HEK293T (cell line): ENCODE measurements around the gene FRA10AC1.

Source experiments
- ARNT ChIP-seq: fragments of 450-650 bp; IDR thresholded peaks from 2 replicates; pipeline ENCODE4 v1.6.1; 2017; ENCODE audit warnings: mild to moderate bottlenecking
- BHLHE40 ChIP-seq: fragments of 450-650 bp; IDR thresholded peaks from 2 replicates; pipeline ENCODE4 v1.6.1; 2016; ENCODE audit warnings: mild to moderate bottlenecking, moderate library complexity, borderline replicate concordance
- CTBP1 ChIP-seq: fragments of 450-650 bp; IDR thresholded peaks from 2 replicates; pipeline ENCODE4 v1.6.1; 2016; ENCODE audit warnings: borderline replicate concordance
- ELF4 ChIP-seq: fragments of 450-650 bp; IDR thresholded peaks from 2 replicates; pipeline ENCODE4 v1.6.1; 2017; ENCODE audit warnings: antibody characterized with exemption
- FOXA1 ChIP-seq: fragments of 450-650 bp; IDR thresholded peaks from 2 replicates; pipeline ENCODE4 v1.6.1; 2016; ENCODE audit warnings: mild to moderate bottlenecking
- FOXK2 ChIP-seq: fragments of 450-650 bp; IDR thresholded peaks from 2 replicates; pipeline ENCODE4 v1.6.1; 2016; ENCODE audit warnings: mild to moderate bottlenecking
- FOXM1 ChIP-seq: fragments of 450-650 bp; IDR thresholded peaks from 2 replicates; pipeline ENCODE4 v1.6.1; 2017; ENCODE audit warnings: mild to moderate bottlenecking, borderline replicate concordance
- HDGF ChIP-seq: fragments of 450-650 bp; IDR thresholded peaks from 2 replicates; pipeline ENCODE4 v1.6.1; 2017; ENCODE audit warnings: antibody characterized with exemption, borderline replicate concordance
- LEF1 ChIP-seq: fragments of 450-650 bp; IDR thresholded peaks from 2 replicates; pipeline ENCODE4 v1.6.1; 2017; ENCODE audit warnings: mild to moderate bottlenecking, borderline replicate concordance
- SP1 ChIP-seq: fragments of 450-650 bp; IDR thresholded peaks from 2 replicates; pipeline ENCODE4 v1.6.1; 2017
- SUZ12 ChIP-seq: fragments of 450-650 bp; IDR thresholded peaks from 2 replicates; pipeline ENCODE4 v1.6.1; 2016; ENCODE audit warnings: mild to moderate bottlenecking
- ZNF384 ChIP-seq: fragments of 450-650 bp; IDR thresholded peaks from 2 replicates; pipeline ENCODE4 v1.6.1; 2016
- TF ChIP-seq, protein P1 (sequence below): fragments of 450-650 bp; IDR thresholded peaks from 2 replicates; pipeline ENCODE4 v1.6.1; 2016

DNA sequence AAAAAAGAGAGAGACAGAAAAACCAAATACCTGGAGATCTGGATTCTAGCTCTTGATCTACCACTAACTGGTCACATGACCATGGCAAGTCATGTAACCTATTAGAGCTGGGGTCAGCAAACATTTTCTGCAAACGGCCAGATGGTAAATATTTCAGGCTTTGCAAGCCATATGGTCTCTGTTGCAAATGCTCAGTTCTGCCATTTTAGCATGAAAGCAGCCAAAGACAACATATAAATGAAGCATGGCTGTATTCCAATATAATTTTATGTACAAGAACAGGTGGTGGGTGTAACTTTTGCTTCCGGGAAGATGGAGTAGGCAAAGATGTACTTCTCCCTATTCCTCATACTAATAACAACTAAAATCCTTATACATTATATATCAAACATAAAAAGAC lies 6.7 kb downstream of the FRA10AC1 start:
- no peak for TF ChIP-seq FOXM1
- no peak for TF ChIP-seq BHLHE40
- TF ChIP-seq ELF4 = no peak
- no peak for TF ChIP-seq FOXA1
- no peak for TF ChIP-seq HDGF
- TF ChIP-seq FOXK2 = no peak
- TF ChIP-seq ARNT = no peak
- TF ChIP-seq SP1 = no peak
- TF ChIP-seq ZNF384 = no peak
- TF ChIP-seq CTBP1 = no peak
- TF ChIP-seq SUZ12 = no peak
- TF ChIP-seq LEF1 = no peak
- TF ChIP-seq, protein P1, sequence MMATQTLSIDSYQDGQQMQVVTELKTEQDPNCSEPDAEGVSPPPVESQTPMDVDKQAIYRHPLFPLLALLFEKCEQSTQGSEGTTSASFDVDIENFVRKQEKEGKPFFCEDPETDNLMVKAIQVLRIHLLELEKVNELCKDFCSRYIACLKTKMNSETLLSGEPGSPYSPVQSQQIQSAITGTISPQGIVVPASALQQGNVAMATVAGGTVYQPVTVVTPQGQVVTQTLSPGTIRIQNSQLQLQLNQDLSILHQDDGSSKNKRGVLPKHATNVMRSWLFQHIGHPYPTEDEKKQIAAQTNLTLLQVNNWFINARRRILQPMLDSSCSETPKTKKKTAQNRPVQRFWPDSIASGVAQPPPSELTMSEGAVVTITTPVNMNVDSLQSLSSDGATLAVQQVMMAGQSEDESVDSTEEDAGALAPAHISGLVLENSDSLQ = no peak
